Right ventricle myocardium inferior (tissue), 1 donor: Measurements from ENCODE around the gene ANGPTL7. TPM values are rescaled to one million over a fixed set of nuclear protein-coding genes. Genes with fewer than 3 reads are reported as not detected.
"Not testable (repeated sequence)": the region's sequence is repeated elsewhere in the genome, so short reads cannot be mapped to it uniquely, and the experiment has no call there.

Experiments used
- ATAC-seq: fragments of 200-7000 bp; cut with Tn5 transposase; one replicate; pipeline ENCODE4 v1.9.1; 2020; ENCODE audit warnings: mild to moderate bottlenecking, moderate library complexity
- DNase-seq: peaks from one replicate; pipeline ENCODE4 v3.0.0; 2021; ENCODE audit errors: missing footprints
- intact Hi-C: fragments of 100-400 bp; cut with DNase I; formaldehyde crosslinking; loops from one replicate; pipeline ENCODE4 v1.11.0; 2022
- total RNA-seq: library from RNA; stranded (reverse); fragmentation: NEBNext Ultra II Directional; extraction: Animal tissue kit (Norgen Biotek cat#: 25700); gene quantifications from one replicate; pipeline ENCODE4 v1.2.1, GENCODE V29; 2021
- donor health status: DM: no; HTN: yes; CAD: no; lungs with severe emphysema.

The ANGPTL7 gene
- total RNA-seq, 1 donor from 2014 or later, result 0.51 TPM

GRCh38 chr1:11162752-11163151 lies 26.4 kb upstream of the ANGPTL7 start:
- DNase-seq, intact Hi-C loops, ATAC-seq: not testable (repeated sequence)

GRCh38 chr1:11166744-11167143 lies 22.4 kb upstream of the ANGPTL7 start:
- intact Hi-C loops, ATAC-seq, DNase-seq: not testable (repeated sequence)

- no peak for DNase-seq
- intact Hi-C loops, result no loop called here
- ATAC-seq, result no peak
Observed at GRCh38 chr1:11168731-11169130, 20.4 kb upstream of the ANGPTL7 start.

GRCh38 chr1:11169202-11169601 lies 20.0 kb upstream of the ANGPTL7 start:
- intact Hi-C loops, result no loop called here
- ATAC-seq, result no peak
- DNase-seq, result no peak

DNA sequence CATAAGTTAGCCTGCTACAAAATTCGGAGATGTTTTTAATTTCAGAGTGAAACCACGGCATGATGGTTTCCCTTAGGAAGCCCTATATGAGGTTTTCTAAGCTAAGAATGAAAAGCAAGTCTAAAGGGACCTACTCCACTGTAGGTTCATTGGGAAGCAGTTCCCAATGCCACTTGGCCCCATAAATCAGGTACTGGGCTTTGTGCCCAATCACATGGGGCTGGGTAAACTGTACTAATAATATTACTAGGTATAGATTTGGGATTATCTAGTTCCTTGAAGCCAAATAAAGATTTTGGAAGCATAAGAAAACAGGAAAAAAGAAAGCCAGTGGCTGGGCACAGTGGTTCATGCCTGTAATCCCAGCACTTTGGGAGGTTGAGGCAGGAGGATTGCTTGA lies 19.1 kb upstream of the ANGPTL7 start:
- ATAC-seq (no peak), DNase-seq (no peak)
- intact Hi-C loops, result no loop called here

DNA sequence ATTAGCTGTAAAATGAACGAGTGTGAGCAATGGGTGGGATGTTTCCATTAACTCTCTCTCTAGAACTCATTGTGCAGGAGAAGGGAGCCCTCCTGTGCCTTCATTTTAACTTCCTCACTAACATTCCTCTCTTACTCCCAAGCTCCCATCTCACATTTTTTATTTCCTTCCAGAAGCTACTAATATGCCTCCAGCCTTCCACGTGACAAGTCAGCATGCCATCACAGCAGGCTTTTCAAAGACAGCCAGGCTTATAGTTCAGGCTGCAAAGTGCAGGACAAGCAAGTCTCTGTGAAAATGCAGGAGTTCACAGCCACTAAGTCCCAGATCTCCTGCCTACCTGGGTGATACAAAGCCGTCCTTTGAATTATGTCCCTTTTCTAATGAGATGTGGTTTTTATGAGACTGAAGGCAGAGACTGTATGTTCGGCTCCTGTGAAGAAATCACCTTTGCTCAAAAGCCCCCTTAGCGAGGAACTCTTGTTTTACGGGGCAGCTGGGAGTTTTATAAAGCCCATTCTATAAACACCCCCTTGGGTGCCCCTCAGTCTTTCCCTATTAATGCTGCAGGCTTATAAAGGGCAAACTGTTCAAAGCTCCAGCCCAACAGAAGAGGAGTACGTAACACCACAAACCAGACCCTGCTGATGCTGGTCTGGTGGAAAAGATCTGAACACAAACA lies 14.8 kb upstream of the ANGPTL7 start:
- intact Hi-C loops, result no loop called here
- no peak for DNase-seq
- ATAC-seq, result no peak

- no peak for ATAC-seq
- intact Hi-C loops, result no loop called here
Observed at GRCh38 chr1:11175461-11175860, 13.7 kb upstream of the ANGPTL7 start.

GRCh38 chr1:11176081-11176706 lies 13.0 kb upstream of the ANGPTL7 start:
- DNase-seq, result no peak
- peak; percentile 45 for ATAC-seq
- intact Hi-C loops, result no loop called here

More at GRCh38 chr1:11175461-11175860, 13.7 kb upstream of the ANGPTL7 start:
- no peak for DNase-seq

- intact Hi-C loops, result no loop called here
- ATAC-seq (peak; percentile 70), DNase-seq (no peak)
Observed at GRCh38 chr1:11178021-11179015, 10.8 kb upstream of the ANGPTL7 start.

GRCh38 chr1:11179125-11179524 lies 10.0 kb upstream of the ANGPTL7 start:
- intact Hi-C loops, result no loop called here
- DNase-seq (no peak), ATAC-seq (no peak)

- intact Hi-C loops, ATAC-seq, DNase-seq: not testable (repeated sequence)
Observed at GRCh38 chr1:11179749-11180148, 9.4 kb upstream of the ANGPTL7 start.

- intact Hi-C loops, result no loop called here
- ATAC-seq (no peak), DNase-seq (no peak)
Observed at GRCh38 chr1:11180342-11180744, 8.8 kb upstream of the ANGPTL7 start.

GRCh38 chr1:11182884-11183283 lies 6.3 kb upstream of the ANGPTL7 start:
- no peak for DNase-seq
- no peak for ATAC-seq
- intact Hi-C loops, result no loop called here

- intact Hi-C loops, result no loop called here
Observed at GRCh38 chr1:11184973-11185372, 4.2 kb upstream of the ANGPTL7 start.

GRCh38 chr1:11187000-11187399 lies 2.2 kb upstream of the ANGPTL7 start:
- ATAC-seq (no peak), DNase-seq (no peak)
- intact Hi-C loops, result no loop called here

More at GRCh38 chr1:11184973-11185372, 4.2 kb upstream of the ANGPTL7 start:
- no peak for DNase-seq
- peak; percentile 78 for ATAC-seq

DNA sequence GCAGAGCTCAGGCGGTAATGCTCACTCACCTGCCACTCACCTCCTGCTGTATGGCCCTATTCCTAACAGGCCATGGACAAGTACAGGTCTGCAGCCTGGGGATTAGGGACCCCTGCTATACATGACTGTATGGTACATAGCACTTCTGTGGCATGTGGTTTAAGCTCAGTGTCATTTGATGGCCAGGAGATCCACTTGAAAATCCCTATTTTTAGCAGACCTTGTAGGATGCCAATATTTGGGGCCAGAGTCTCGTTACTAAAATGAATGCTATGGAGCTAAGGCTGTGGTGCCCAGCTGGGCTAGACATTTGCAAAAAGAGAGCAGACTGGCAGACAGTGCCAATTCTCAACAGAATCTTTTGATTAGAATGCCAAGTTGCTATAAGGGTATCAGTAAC lies 1.7 kb upstream of the ANGPTL7 start:
- DNase-seq, result no peak
- no peak for ATAC-seq
- intact Hi-C loops, result no loop called here

GRCh38 chr1:11187931-11188330 lies 1.2 kb upstream of the ANGPTL7 start:
- ATAC-seq (no peak), DNase-seq (no peak)
- intact Hi-C loops, result no loop called here

DNA sequence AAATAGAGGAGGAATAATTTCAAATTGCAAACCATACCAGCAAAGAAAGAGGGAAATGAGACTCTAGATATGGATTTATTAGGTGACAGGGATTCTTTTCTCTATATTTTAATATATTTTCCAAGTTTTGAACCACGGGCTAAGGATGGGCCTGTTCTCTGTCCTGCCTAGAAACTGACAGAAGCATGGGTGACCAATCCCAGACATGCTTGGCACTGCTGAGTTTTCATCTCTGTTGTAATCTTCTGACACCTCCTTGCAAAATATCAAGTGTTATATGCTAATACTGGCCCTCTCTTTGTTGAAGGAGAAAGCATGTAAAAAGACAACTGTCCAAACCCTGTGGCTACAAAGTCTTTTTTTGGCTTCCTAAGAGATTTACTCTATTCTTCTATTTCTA lies 774 bp upstream of the ANGPTL7 start:
- ATAC-seq (peak; percentile 56), DNase-seq (no peak)
- intact Hi-C loops, result no loop called here

GRCh38 chr1:11193376-11193775 lies 4.2 kb downstream of the ANGPTL7 start:
- no peak for ATAC-seq
- no peak for DNase-seq
- intact Hi-C loops, result no loop called here
